Fibroblast of lung (primary cell): ENCODE measurements around the gene TMEM72.

Experiments used
- CTCF ChIP-seq, 2 donors: IDR thresholded peaks in 1 of 2; conservative IDR thresholded peaks in 1 of 2; 1 replicate in 1 of 2; 2 replicates in 1 of 2; pipeline ENCODE4 v1.5.1; 2011 to 2012; ENCODE audit warnings: low read length in 2 of 2, control low read depth in 1 of 2, inconsistent platforms in 1 of 2, low read depth in 1 of 2, mild to moderate bottlenecking in 1 of 2
- EZH2 ChIP-seq: IDR thresholded peaks from 2 replicates; pipeline ENCODE4 v1.5.1; 2012; ENCODE audit warnings: low read length, control low read depth, mild to moderate bottlenecking; ENCODE audit errors: missing control alignments

GRCh38 chr10:44961230-44961571 is 50.1 kb downstream of the TMEM72 start:
- TF ChIP-seq CTCF (conservative IDR thresholded peaks at IDR 0.05 in 1 of 2, IDR thresholded peaks at IDR 0.05 in 1 of 2; ENCODE audit: low read depth in 1 of 2, low read length in 2 of 2) (no peak), EZH2 (no peak)
